GM12878 (cell line): Measurements from ENCODE around the gene MSANTD3. TPM values are rescaled to one million over a fixed set of nuclear protein-coding genes. Genes with fewer than 3 reads are reported as not detected.

Experiments
- ATAC-seq: fragments of 200-7000 bp; cut with Tn5 transposase; 3 replicates; pipeline ENCODE4 v1.9.1; 2020; ENCODE audit warnings: mild to moderate bottlenecking, moderate library complexity
- BruUV-seq: library from RNA; stranded (reverse); fragments of 400-500 nt; replicated peaks from 2 replicates; lab custom pipeline; 2021; lab: Mats Ljungman, UMichigan
- CTCF ChIA-PET: fragments of 300-600 bp; sonication (Branson Sonifier 250); formaldehyde crosslinking; extraction: SDS; loops from one replicate; lab custom pipeline; 2021; ENCODE audit warnings: inconsistent platforms; lab: Yijun Ruan, JAX
- POLR2A ChIA-PET: fragments of 350-600 bp; formaldehyde crosslinking; extraction: SDS; loops from one replicate; lab custom pipeline; 2021; ENCODE audit warnings: inconsistent platforms; lab: Charles Lee
- RAD21 ChIA-PET: fragments of 300-600 bp; sonication (Branson Sonifier 250); formaldehyde crosslinking; loops from one replicate; lab custom pipeline; 2023; ENCODE audit warnings: antibody characterized with exemption; ENCODE audit not compliant: unreplicated experiment; lab: Charles Lee
- SMC1A ChIA-PET: fragments of 300-600 bp; sonication (Branson Sonifier 250); formaldehyde crosslinking; loops from one replicate; lab custom pipeline; 2023; ENCODE audit not compliant: unreplicated experiment, uncharacterized antibody; lab: Charles Lee
- DNase-seq: peaks from one replicate; pipeline ENCODE4 v3.0.0-alpha.2; 2011; ENCODE audit warnings: low read depth, low spot score
- FAIRE-seq: peaks from 3 replicates; lab custom pipeline; 2011; peaks lifted over from hg19 to GRCh38; lab: Jason Lieb, UNC
- H2AFZ ChIP-seq: 2 replicates; pipeline ENCODE4 v1.6.0; 2011; ENCODE audit warnings: low read depth, low read length, control low read depth; ENCODE audit not compliant: control insufficient read depth
- H3K27ac ChIP-seq: 2 replicates; pipeline ENCODE4 v1.5.1; 2011; ENCODE audit warnings: control low read depth; ENCODE audit not compliant: control insufficient read depth, insufficient read depth
- H3K27me3 ChIP-seq, 2 experiments: replicated peaks in 1 of 2; 2 replicates each; pipeline versions ENCODE4 v1.6.0 to v1.6.1; 2011; ENCODE audit warnings: low read length in 1 of 2; ENCODE audit not compliant: control insufficient read depth in 2 of 2, insufficient read depth in 2 of 2
- H3K36me3 ChIP-seq, 2 experiments: 2 replicates each; pipeline ENCODE4 v1.5.1; 2011; ENCODE audit warnings: low read length in 1 of 2; ENCODE audit not compliant: control insufficient read depth in 2 of 2, insufficient read depth in 2 of 2
- H3K4me1 ChIP-seq: 2 replicates; pipeline ENCODE4 v1.6.1; 2011; ENCODE audit warnings: mild to moderate bottlenecking, low read length, moderate library complexity, mixed read lengths; ENCODE audit not compliant: control insufficient read depth, insufficient read depth
- H3K4me2 ChIP-seq: 2 replicates; pipeline ENCODE4 v1.6.0; 2011; ENCODE audit warnings: control low read depth; ENCODE audit not compliant: control insufficient read depth, insufficient read depth
- H3K4me3 ChIP-seq: fragments of 200-600 bp; sonication (generic); 2 replicates; pipeline ENCODE4 v1.5.1; 2016
- H3K79me2 ChIP-seq: 2 replicates; pipeline ENCODE4 v1.6.0; 2011; ENCODE audit warnings: low read length; ENCODE audit not compliant: control insufficient read depth, insufficient read depth
- H3K9ac ChIP-seq: 2 replicates; pipeline ENCODE4 v1.8.0; 2011; ENCODE audit warnings: low read length, control low read depth, mixed read lengths; ENCODE audit not compliant: control insufficient read depth, insufficient read depth
- H3K9me3 ChIP-seq: replicated peaks from 3 replicates; pipeline ENCODE4 v1.5.1; 2011; ENCODE audit warnings: mild to moderate bottlenecking, low read length; ENCODE audit not compliant: control insufficient read depth, insufficient read depth
- H4K20me1 ChIP-seq: 2 replicates; pipeline ENCODE4 v1.6.0; 2011; ENCODE audit not compliant: control insufficient read depth, insufficient read depth
- ATF7 ChIP-seq: fragments of 450-650 bp; IDR thresholded peaks from 2 replicates; pipeline ENCODE4 v1.6.1; 2016; ENCODE audit warnings: low read depth, mild to moderate bottlenecking
- FOS ChIP-seq: IDR thresholded peaks from 3 replicates; pipeline ENCODE4 v1.6.1; 2011; ENCODE audit warnings: borderline replicate concordance; ENCODE audit not compliant: insufficient read length; ENCODE audit errors: extremely low read depth
- IKZF1 ChIP-seq: fragments of 450-650 bp; conservative IDR thresholded peaks from 2 replicates; pipeline ENCODE4 v1.6.1; 2017; ENCODE audit warnings: antibody characterized with exemption, mild to moderate bottlenecking
- KLF5 ChIP-seq: fragments of 450-650 bp; IDR thresholded peaks from 2 replicates; pipeline ENCODE4 v1.6.1; 2014; ENCODE audit warnings: mild to moderate bottlenecking; ENCODE audit not compliant: partially characterized antibody
- RAD51 ChIP-seq: fragments of 450-650 bp; IDR thresholded peaks from 2 replicates; pipeline ENCODE4 v1.6.1; 2016; ENCODE audit warnings: moderate library complexity, mild to moderate bottlenecking, inconsistent platforms
- ZZZ3 ChIP-seq: IDR thresholded peaks from 2 replicates; pipeline ENCODE4 v1.6.1; 2011; ENCODE audit warnings: low read depth; ENCODE audit not compliant: control insufficient read depth, insufficient read length
- WGBS: methylation state at CpG from one replicate; pipeline ENCODE4 v1.1.6; 2016; ENCODE audit warnings: low lambda C conversion rate; ENCODE audit not compliant: insufficient replicate concordance, insufficient coverage; ENCODE audit errors: missing lambda C conversion rate; 5-methylcytosine and 5-hydroxymethylcytosine counted together
- in situ Hi-C: fragments of 300-500 bp; cut with MboI; formaldehyde crosslinking; loops from 9 replicates; pipeline ENCODE4 v1.14.3; 2018; ENCODE audit warnings: mixed read lengths
- intact Hi-C: fragments of 100-400 bp; cut with micrococcal nuclease; formaldehyde crosslinking; loops from one replicate; pipeline ENCODE4 v1.14.2; 2022; ENCODE audit not compliant: unreplicated experiment
- polyA plus RNA-seq, 11 experiments: library from polyadenylated mRNA; depleted of rRNA in 4 of 11; unstranded in 6 of 11; stranded (reverse) in 5 of 11; fragments of >200 nt; fragmentation: Nextera tagmentation in 4 of 11; fragmentation: Illumina TruSeq in 1 of 11; extraction: Ambion mirVana in 4 of 11; extraction: Trizol in 1 of 11; gene quantifications; 1 replicate in 1 of 11; 2 replicates in 10 of 11; pipeline versions ENCODE4 v1.2.1 to v1.2.3, GENCODE V29; 2011 to 2016; ENCODE audit warnings: inconsistent platforms in 2 of 11, missing spikeins in 2 of 11, low read depth in 1 of 11
- total RNA-seq, 4 experiments: library from RNA; depleted of rRNA in 3 of 4; stranded (reverse); fragments of >200 nt in 3 of 4; fragmentation: Illumina TruSeq in 1 of 4; extraction: Trizol in 1 of 4; gene quantifications; 2 replicates each; pipeline versions ENCODE4 v1.2.1 to v1.2.3, GENCODE V29; 2013 to 2021
- TF ChIP-seq, protein P1 (sequence below): fragments of 450-650 bp; IDR thresholded peaks from 2 replicates; pipeline ENCODE4 v1.6.1; 2017; ENCODE audit warnings: mild to moderate bottlenecking

MSANTD3 gene
- total and polyA plus RNA-seq, 10 of the 15 experiments (the other 5 are each of a cell fraction or from before 2014, with no cell fraction given) = 5.8 to 21.2 (median 14.7) TPM

DNA sequence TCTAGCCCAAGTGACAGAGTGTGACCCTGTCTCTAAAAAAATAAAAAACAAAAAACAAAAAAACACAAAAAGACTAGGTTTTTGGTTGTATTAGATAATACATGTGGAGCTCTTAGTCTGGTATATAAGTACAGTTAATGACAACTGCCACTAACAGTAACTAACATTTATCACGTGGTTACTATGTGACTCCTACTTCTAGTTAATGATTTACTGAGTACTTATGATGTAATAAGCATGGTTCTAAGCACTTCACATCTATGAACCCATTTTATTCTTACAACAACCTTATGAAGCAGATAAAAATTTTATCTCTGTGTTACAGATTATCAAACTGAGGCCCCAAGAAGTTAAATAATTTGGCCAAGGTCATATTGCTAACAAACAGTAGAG is 39.9 kb downstream of the MSANTD3 start:
- in situ Hi-C loops = no loop called here
- H3K4me2 ChIP-seq = no peak overlapping the region

DNA sequence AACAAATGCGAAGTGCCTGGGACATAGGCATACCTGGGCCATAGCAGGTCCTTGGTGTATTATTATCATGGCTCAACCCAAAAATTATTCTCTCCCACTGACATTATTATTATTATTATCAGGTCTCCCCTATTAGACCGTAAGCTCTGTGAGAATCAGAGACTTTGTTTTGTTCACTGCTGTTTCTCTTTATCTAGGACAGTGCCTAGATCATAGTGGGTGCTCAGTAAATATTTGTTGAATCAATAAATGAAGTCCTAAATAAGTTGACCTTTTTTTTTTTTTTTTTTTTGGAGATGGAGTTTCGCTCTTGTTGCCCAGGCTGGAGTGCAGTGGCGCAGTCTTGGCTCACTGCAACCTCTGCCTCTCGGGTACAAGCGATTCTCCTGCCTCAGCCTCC is 41.1 kb downstream of the MSANTD3 start:
- POLR2A ChIA-PET = no interaction called here

More for the DNA sequence above, 39.9 kb downstream of the MSANTD3 start:
- BruUV-seq = no TSS peak
- intact Hi-C loops = no loop called here
- H2AFZ ChIP-seq = no peak overlapping the region
- no peaks in the 10 kb centered on the region for H3K79me2 ChIP-seq
- DNase-seq (no peak), ATAC-seq (peak; percentile 61), FAIRE-seq (no peak)
- H3K4me3 ChIP-seq = no peak overlapping the region
- SMC1A ChIA-PET = interaction anchor here (1.0 to 1.6 kb wide), 3 partner anchors 9 to 12 kb away, joined by 3 read pairs; no protein-coding TSS in a partner anchor
- CTCF ChIA-PET = interaction anchor here (1.0 to 1.4 kb wide), 3 partner anchors 29 to 142 kb away, joined by 3 to 4 read pairs (median 3); no protein-coding TSS in a partner anchor
- no peak overlapping the region for H3K9ac ChIP-seq
- H3K36me3 ChIP-seq = no peaks in the 10 kb centered on the region
- POLR2A ChIA-PET = no interaction called here
- no peak overlapping the region for H3K27ac ChIP-seq
- no peaks in the 10 kb centered on the region for H3K4me1 ChIP-seq
- RAD21 ChIA-PET = no interaction called here
- 53% methylated on average over 1 of the region's 1 CpG for WGBS
- no peaks in the 10 kb centered on the region for H4K20me1 ChIP-seq
- no peaks in the 10 kb centered on the region; a peak in 1 of 4 replicates for H3K27me3 ChIP-seq
- no peaks in the 10 kb centered on the region for H3K9me3 ChIP-seq
- no peak for TF ChIP-seq ZZZ3
- TF ChIP-seq IKZF1 = no peak
- TF ChIP-seq FOS = no peak
- peak; percentile 38; the same call in 1 of the 2 replicates for TF ChIP-seq RAD51
- 0 out of 2 replicates have a peak, but pooled peaks have one; percentile 31 for TF ChIP-seq ATF7
- TF ChIP-seq, all 136 proteins: peak for 2

More for the DNA sequence above, 41.1 kb downstream of the MSANTD3 start:
- no TSS peak for BruUV-seq
- Histone ChIP-seq H3K9ac (no peak overlapping the region), H3K27me3 (peaks cover 0 to 2% of the 10 kb centered on the region in 2 experiments; a peak in 3 of 4 replicates), H3K27ac (no peak overlapping the region), H3K36me3 (no peaks in the 10 kb centered on the region), H4K20me1 (no peaks in the 10 kb centered on the region), H3K9me3 (no peaks in the 10 kb centered on the region), H3K4me3 (no peak overlapping the region), H2AFZ (no peak overlapping the region), H3K79me2 (no peaks in the 10 kb centered on the region), H3K4me2 (no peak overlapping the region), H3K4me1 (no peaks in the 10 kb centered on the region)
- FAIRE-seq (no peak), DNase-seq (no peak), ATAC-seq (no peak)
- TF ChIP-seq KLF5 = no peak
- TF ChIP-seq, protein P1, sequence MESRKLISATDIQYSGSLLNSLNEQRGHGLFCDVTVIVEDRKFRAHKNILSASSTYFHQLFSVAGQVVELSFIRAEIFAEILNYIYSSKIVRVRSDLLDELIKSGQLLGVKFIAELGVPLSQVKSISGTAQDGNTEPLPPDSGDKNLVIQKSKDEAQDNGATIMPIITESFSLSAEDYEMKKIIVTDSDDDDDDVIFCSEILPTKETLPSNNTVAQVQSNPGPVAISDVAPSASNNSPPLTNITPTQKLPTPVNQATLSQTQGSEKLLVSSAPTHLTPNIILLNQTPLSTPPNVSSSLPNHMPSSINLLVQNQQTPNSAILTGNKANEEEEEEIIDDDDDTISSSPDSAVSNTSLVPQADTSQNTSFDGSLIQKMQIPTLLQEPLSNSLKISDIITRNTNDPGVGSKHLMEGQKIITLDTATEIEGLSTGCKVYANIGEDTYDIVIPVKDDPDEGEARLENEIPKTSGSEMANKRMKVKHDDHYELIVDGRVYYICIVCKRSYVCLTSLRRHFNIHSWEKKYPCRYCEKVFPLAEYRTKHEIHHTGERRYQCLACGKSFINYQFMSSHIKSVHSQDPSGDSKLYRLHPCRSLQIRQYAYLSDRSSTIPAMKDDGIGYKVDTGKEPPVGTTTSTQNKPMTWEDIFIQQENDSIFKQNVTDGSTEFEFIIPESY = no peak
- in situ Hi-C loops (no loop called here), intact Hi-C loops (no loop called here)
- CTCF ChIA-PET = no interaction called here
- SMC1A ChIA-PET = no interaction called here
- WGBS = 61% methylated on average over 6 of the region's 6 CpGs
- RAD21 ChIA-PET = no interaction called here
